ENCODE results near the gene GOLGA5. TPM values are rescaled to one million over a fixed set of nuclear protein-coding genes. Genes with fewer than 3 reads are reported as not detected.

GOLGA5 gene
- total RNA-seq, 1 donor from 2014 or later: 29.7 TPM

GRCh38 chr14:92783813-92784431, 10.2 kb upstream of the GOLGA5 start:
- H3K36me3 Mint-ChIP-seq (ENCODE audit: insufficient read depth): no peaks in the 10 kb centered on the region
- no peak for DNase-seq (ENCODE audit: low spot score, unreplicated experiment)
- H3K27ac Mint-ChIP-seq: no peak overlapping the region
- peaks cover 6% of the 10 kb centered on the region for H3K9me3 Mint-ChIP-seq (ENCODE audit: low read depth)
- no peak overlapping the region for H3K4me3 Mint-ChIP-seq (ENCODE audit: low read depth)
- peak; percentile 65 for TF ChIP-seq CTCF (IDR thresholded peaks at IDR 0.05; ENCODE audit: unreplicated experiment)
- H3K4me1 Mint-ChIP-seq (ENCODE audit: low read depth): peaks cover 4% of the 10 kb centered on the region
- H3K27me3 Mint-ChIP-seq: no peaks in the 10 kb centered on the region

GRCh38 chr14:92785667-92786426, 8.3 kb upstream of the GOLGA5 start:
- H3K27me3 Mint-ChIP-seq: peaks cover 3% of the 10 kb centered on the region
- H3K36me3 Mint-ChIP-seq (ENCODE audit: insufficient read depth): peaks cover 1% of the 10 kb centered on the region
- peak overlapping the region; percentile 13 for H3K27ac Mint-ChIP-seq
- peaks cover 19% of the 10 kb centered on the region for H3K9me3 Mint-ChIP-seq (ENCODE audit: low read depth)
- H3K4me1 Mint-ChIP-seq (ENCODE audit: low read depth): peaks cover 4% of the 10 kb centered on the region
- H3K4me3 Mint-ChIP-seq (ENCODE audit: low read depth): no peak overlapping the region
- TF ChIP-seq CTCF (IDR thresholded peaks at IDR 0.05; ENCODE audit: unreplicated experiment): no peak
- no peak for DNase-seq (ENCODE audit: low spot score, unreplicated experiment)

- Mint-ChIP-seq H3K9me3 (ENCODE audit: low read depth) (peaks cover 19% of the 10 kb centered on the region), H3K27ac (no peak overlapping the region), H3K36me3 (ENCODE audit: insufficient read depth) (peaks cover 1% of the 10 kb centered on the region), H3K27me3 (peaks cover 4% of the 10 kb centered on the region), H3K4me1 (ENCODE audit: low read depth) (peaks cover 4% of the 10 kb centered on the region), H3K4me3 (ENCODE audit: low read depth) (no peak overlapping the region)
- DNase-seq (ENCODE audit: low spot score, unreplicated experiment): no peak
- TF ChIP-seq CTCF (IDR thresholded peaks at IDR 0.05; ENCODE audit: unreplicated experiment): no peak
Observed at GRCh38 chr14:92786427-92786756, 7.7 kb upstream of the GOLGA5 start.

GRCh38 chr14:92787554-92787953, 6.6 kb upstream of the GOLGA5 start:
- Mint-ChIP-seq H3K27ac (no peak overlapping the region), H3K9me3 (ENCODE audit: low read depth) (peaks cover 19% of the 10 kb centered on the region), H3K4me1 (ENCODE audit: low read depth) (peaks cover 4% of the 10 kb centered on the region), H3K27me3 (peaks cover 7% of the 10 kb centered on the region), H3K4me3 (ENCODE audit: low read depth) (no peak overlapping the region), H3K36me3 (ENCODE audit: insufficient read depth) (peaks cover 1% of the 10 kb centered on the region)
- no peak for DNase-seq (ENCODE audit: low spot score, unreplicated experiment)
- TF ChIP-seq CTCF (IDR thresholded peaks at IDR 0.05; ENCODE audit: unreplicated experiment): no peak

- Mint-ChIP-seq H3K27me3 (peaks cover 11% of the 10 kb centered on the region), H3K27ac (no peak overlapping the region), H3K4me1 (ENCODE audit: low read depth) (peaks cover 7% of the 10 kb centered on the region)
Observed at GRCh38 chr14:92789457-92790089, 4.5 kb upstream of the GOLGA5 start.

More at GRCh38 chr14:92789457-92790089, 4.5 kb upstream of the GOLGA5 start:
- peaks cover 19% of the 10 kb centered on the region for H3K9me3 Mint-ChIP-seq (ENCODE audit: low read depth)
- no peak overlapping the region for H3K4me3 Mint-ChIP-seq (ENCODE audit: low read depth)
- TF ChIP-seq CTCF (IDR thresholded peaks at IDR 0.05; ENCODE audit: unreplicated experiment): no peak
- H3K36me3 Mint-ChIP-seq (ENCODE audit: insufficient read depth): peaks cover 1% of the 10 kb centered on the region
- no peak for DNase-seq (ENCODE audit: low spot score, unreplicated experiment)

All from progenitor cell of endocrine pancreas (in vitro differentiated cells).